ENCODE measurements around the gene WWTR1.

Gene WWTR1

GRCh38 chr3:149620291-149621020 lies 37.4 kb downstream of the WWTR1 start:
- in situ Hi-C loops (cut with MboI; ENCODE audit: low pct_unique_long_range_greater_than_20kb, low sequenced_read_pairs, unreplicated experiment) = no loop called here
- no peak for DNase-seq (ENCODE audit: low spot score)
- TF ChIP-seq, protein P1, sequence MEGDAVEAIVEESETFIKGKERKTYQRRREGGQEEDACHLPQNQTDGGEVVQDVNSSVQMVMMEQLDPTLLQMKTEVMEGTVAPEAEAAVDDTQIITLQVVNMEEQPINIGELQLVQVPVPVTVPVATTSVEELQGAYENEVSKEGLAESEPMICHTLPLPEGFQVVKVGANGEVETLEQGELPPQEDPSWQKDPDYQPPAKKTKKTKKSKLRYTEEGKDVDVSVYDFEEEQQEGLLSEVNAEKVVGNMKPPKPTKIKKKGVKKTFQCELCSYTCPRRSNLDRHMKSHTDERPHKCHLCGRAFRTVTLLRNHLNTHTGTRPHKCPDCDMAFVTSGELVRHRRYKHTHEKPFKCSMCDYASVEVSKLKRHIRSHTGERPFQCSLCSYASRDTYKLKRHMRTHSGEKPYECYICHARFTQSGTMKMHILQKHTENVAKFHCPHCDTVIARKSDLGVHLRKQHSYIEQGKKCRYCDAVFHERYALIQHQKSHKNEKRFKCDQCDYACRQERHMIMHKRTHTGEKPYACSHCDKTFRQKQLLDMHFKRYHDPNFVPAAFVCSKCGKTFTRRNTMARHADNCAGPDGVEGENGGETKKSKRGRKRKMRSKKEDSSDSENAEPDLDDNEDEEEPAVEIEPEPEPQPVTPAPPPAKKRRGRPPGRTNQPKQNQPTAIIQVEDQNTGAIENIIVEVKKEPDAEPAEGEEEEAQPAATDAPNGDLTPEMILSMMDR (IDR thresholded peaks at IDR 0.05; ENCODE audit: extremely low read depth, insufficient read depth, missing control alignments) = no peak

GRCh38 chr3:149619136-149619535 lies 38.7 kb downstream of the WWTR1 start:
- TF ChIP-seq, protein P1 (IDR thresholded peaks at IDR 0.05; ENCODE audit: extremely low read depth, insufficient read depth, missing control alignments) = no peak
- in situ Hi-C loops (cut with MboI; ENCODE audit: low pct_unique_long_range_greater_than_20kb, low sequenced_read_pairs, unreplicated experiment) = no loop called here
- DNase-seq (ENCODE audit: low spot score) = no peak

GRCh38 chr3:149618151-149619123 lies 39.4 kb downstream of the WWTR1 start:
- DNase-seq (ENCODE audit: low spot score) = no peak
- TF ChIP-seq, protein P1 (IDR thresholded peaks at IDR 0.05; ENCODE audit: extremely low read depth, insufficient read depth, missing control alignments) = no peak
- in situ Hi-C loops (cut with MboI; ENCODE audit: low pct_unique_long_range_greater_than_20kb, low sequenced_read_pairs, unreplicated experiment) = no loop called here

GRCh38 chr3:149615731-149616221 lies 42.0 kb downstream of the WWTR1 start:
- DNase-seq (ENCODE audit: low spot score) = no peak
- in situ Hi-C loops (cut with MboI; ENCODE audit: low pct_unique_long_range_greater_than_20kb, low sequenced_read_pairs, unreplicated experiment) = no loop called here
- TF ChIP-seq, protein P1 (IDR thresholded peaks at IDR 0.05; ENCODE audit: extremely low read depth, insufficient read depth, missing control alignments) = no peak

- TF ChIP-seq, protein P1 (IDR thresholded peaks at IDR 0.05; ENCODE audit: extremely low read depth, insufficient read depth, missing control alignments) = no peak
- in situ Hi-C loops (cut with MboI; ENCODE audit: low pct_unique_long_range_greater_than_20kb, low sequenced_read_pairs, unreplicated experiment) = no loop called here
- no peak for DNase-seq (ENCODE audit: low spot score)
Measured at GRCh38 chr3:149613988-149614387, 43.8 kb downstream of the WWTR1 start.

- in situ Hi-C loops (cut with MboI; ENCODE audit: low pct_unique_long_range_greater_than_20kb, low sequenced_read_pairs, unreplicated experiment) = no loop called here
- TF ChIP-seq, protein P1 (IDR thresholded peaks at IDR 0.05; ENCODE audit: extremely low read depth, insufficient read depth, missing control alignments) = no peak
- no peak for DNase-seq (ENCODE audit: low spot score)
Measured at GRCh38 chr3:149612456-149612855, 45.4 kb downstream of the WWTR1 start.

All from GM13977 (cell line).